Measurements from ENCODE around the gene TMEM178A. TPM values are rescaled to one million over a fixed set of nuclear protein-coding genes. Genes with fewer than 3 reads are reported as not detected.
A peak's percentile ranks its signal among the peaks of the same experiment; 100 is the strongest.

The TMEM178A gene
- total and polyA plus RNA-seq, 3 donors from 2014 or later, result 1.9 to 5.7 (median 3.4) TPM

GRCh38 chr2:39718483-39718882 is 52.8 kb downstream of the TMEM178A start:
- 90 to 91% methylated on average over 9 of the region's 9 CpGs for WGBS, 2 donors
- Histone ChIP-seq H3K4me3 (no peak overlapping the region), H3K27ac (no peak overlapping the region), H3K9me3 (no peaks in the 10 kb centered on the region), H3K36me3 (ENCODE audit: low read depth, missing control alignments) (no peaks in the 10 kb centered on the region), H3K27me3 (no peaks in the 10 kb centered on the region), H3K4me1 (no peaks in the 10 kb centered on the region)
- intact Hi-C loops (cut with DNase I; ENCODE audit: low total_unique reads), result no loop called here
- DNase-seq, result no peak
- TF ChIP-seq CTCF (IDR thresholded peaks at IDR 0.05) (no peak), POLR2A (IDR thresholded peaks at IDR 0.05) (no peak)

- no peaks in the 10 kb centered on the region for H3K4me1 ChIP-seq
- H3K36me3 ChIP-seq (ENCODE audit: low read depth, missing control alignments), result no peaks in the 10 kb centered on the region
- peak; percentile 44 for DNase-seq
- no peaks in the 10 kb centered on the region for H3K9me3 ChIP-seq
- no peak for TF ChIP-seq CTCF (IDR thresholded peaks at IDR 0.05)
- no peak for TF ChIP-seq POLR2A (IDR thresholded peaks at IDR 0.05)
- no peaks in the 10 kb centered on the region for H3K27me3 ChIP-seq
- intact Hi-C loops (cut with DNase I; ENCODE audit: low total_unique reads), result no loop called here
- H3K4me3 ChIP-seq, result no peak overlapping the region
- no peak overlapping the region for H3K27ac ChIP-seq
- WGBS, 2 donors, result 68 to 69% methylated on average over 8 of the region's 8 CpGs
Measured at GRCh38 chr2:39719317-39719716, 53.6 kb downstream of the TMEM178A start.

GRCh38 chr2:39720970-39721369 is 55.3 kb downstream of the TMEM178A start:
- intact Hi-C loops (cut with DNase I; ENCODE audit: low total_unique reads), result no loop called here
- no peak for TF ChIP-seq CTCF (IDR thresholded peaks at IDR 0.05)
- no peak for TF ChIP-seq POLR2A (IDR thresholded peaks at IDR 0.05)
- Histone ChIP-seq H3K27ac (no peak overlapping the region), H3K36me3 (ENCODE audit: low read depth, missing control alignments) (no peaks in the 10 kb centered on the region), H3K27me3 (no peaks in the 10 kb centered on the region), H3K9me3 (no peaks in the 10 kb centered on the region), H3K4me3 (no peak overlapping the region), H3K4me1 (no peaks in the 10 kb centered on the region)
- no peak for DNase-seq
- WGBS, 2 donors, result 85 to 93% methylated on average over 2 of the region's 2 CpGs

GRCh38 chr2:39723497-39723896 is 57.8 kb downstream of the TMEM178A start:
- no peak overlapping the region for H3K27ac ChIP-seq
- no peaks in the 10 kb centered on the region for H3K27me3 ChIP-seq
- no peaks in the 10 kb centered on the region for H3K36me3 ChIP-seq (ENCODE audit: low read depth, missing control alignments)
- no peaks in the 10 kb centered on the region for H3K9me3 ChIP-seq
- no peaks in the 10 kb centered on the region for H3K4me1 ChIP-seq
- no peak overlapping the region for H3K4me3 ChIP-seq
- 71 to 76% methylated on average over 2 of the region's 2 CpGs for WGBS, 2 donors
- intact Hi-C loops (cut with DNase I; ENCODE audit: low total_unique reads), result no loop called here
- TF ChIP-seq POLR2A (IDR thresholded peaks at IDR 0.05) (no peak), CTCF (IDR thresholded peaks at IDR 0.05) (no peak)
- DNase-seq, result no peak

- intact Hi-C loops (cut with DNase I; ENCODE audit: low total_unique reads), result no loop called here
- 65 to 69% methylated on average over 9 of the region's 9 CpGs for WGBS, 2 donors
- no peak overlapping the region for H3K4me3 ChIP-seq
- H3K9me3 ChIP-seq, result no peaks in the 10 kb centered on the region
- H3K36me3 ChIP-seq (ENCODE audit: low read depth, missing control alignments), result no peaks in the 10 kb centered on the region
- no peaks in the 10 kb centered on the region for H3K4me1 ChIP-seq
- H3K27me3 ChIP-seq, result no peaks in the 10 kb centered on the region
- TF ChIP-seq CTCF (IDR thresholded peaks at IDR 0.05) (no peak), POLR2A (IDR thresholded peaks at IDR 0.05) (no peak)
- DNase-seq, result no peak
- no peak overlapping the region for H3K27ac ChIP-seq
Measured at GRCh38 chr2:39723946-39724827, 58.5 kb downstream of the TMEM178A start.
